Upper lobe of left lung (tissue), 4 donors: ENCODE measurements around the gene CARD10.

Experiments
- EP300 ChIP-seq, 4 donors: sonication (generic); formaldehyde crosslinking; IDR thresholded peaks; one replicate each; pipeline ENCODE4 v1.5.1; 2017; ENCODE audit warnings: antibody characterized with exemption in 4 of 4, control low read depth in 2 of 4
- POLR2AphosphoS5 ChIP-seq, 2 donors: sonication (generic); formaldehyde crosslinking; IDR thresholded peaks; one replicate each; pipeline ENCODE4 v1.5.1; 2017; ENCODE audit warnings: antibody characterized with exemption in 2 of 2
- TF ChIP-seq, protein P1 (sequence below), 6 experiments: fragments of 450-650 bp in 4 of 6; fragments of 200-600 bp in 2 of 6; sonication (generic) in 2 of 6; IDR thresholded peaks; one replicate each; pipeline ENCODE4 v1.5.1; 2016 to 2019; ENCODE audit warnings: antibody characterized with exemption in 6 of 6

DNA sequence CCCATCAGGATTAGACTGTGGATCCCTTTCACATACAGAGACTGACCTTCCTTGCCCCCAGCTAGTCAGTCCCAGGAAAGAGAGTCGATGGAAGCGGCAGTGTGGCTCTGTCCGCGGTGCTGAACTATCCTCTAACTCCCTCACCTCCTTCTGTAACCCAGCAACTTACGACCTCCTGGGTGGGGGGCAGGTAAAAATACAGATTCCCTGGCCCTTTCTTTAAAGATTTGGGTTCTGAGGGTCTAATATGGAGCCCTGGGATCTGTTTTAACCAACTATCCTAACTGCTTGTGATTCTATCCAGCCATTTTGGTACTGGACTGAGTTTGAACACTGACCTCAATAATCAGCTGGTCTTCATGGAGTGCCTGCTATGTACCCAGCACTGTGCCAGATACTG, 56.2 kb downstream of the CARD10 start:
- TF ChIP-seq, protein P1, sequence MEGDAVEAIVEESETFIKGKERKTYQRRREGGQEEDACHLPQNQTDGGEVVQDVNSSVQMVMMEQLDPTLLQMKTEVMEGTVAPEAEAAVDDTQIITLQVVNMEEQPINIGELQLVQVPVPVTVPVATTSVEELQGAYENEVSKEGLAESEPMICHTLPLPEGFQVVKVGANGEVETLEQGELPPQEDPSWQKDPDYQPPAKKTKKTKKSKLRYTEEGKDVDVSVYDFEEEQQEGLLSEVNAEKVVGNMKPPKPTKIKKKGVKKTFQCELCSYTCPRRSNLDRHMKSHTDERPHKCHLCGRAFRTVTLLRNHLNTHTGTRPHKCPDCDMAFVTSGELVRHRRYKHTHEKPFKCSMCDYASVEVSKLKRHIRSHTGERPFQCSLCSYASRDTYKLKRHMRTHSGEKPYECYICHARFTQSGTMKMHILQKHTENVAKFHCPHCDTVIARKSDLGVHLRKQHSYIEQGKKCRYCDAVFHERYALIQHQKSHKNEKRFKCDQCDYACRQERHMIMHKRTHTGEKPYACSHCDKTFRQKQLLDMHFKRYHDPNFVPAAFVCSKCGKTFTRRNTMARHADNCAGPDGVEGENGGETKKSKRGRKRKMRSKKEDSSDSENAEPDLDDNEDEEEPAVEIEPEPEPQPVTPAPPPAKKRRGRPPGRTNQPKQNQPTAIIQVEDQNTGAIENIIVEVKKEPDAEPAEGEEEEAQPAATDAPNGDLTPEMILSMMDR (IDR thresholded peaks at IDR 0.05): no peak
- TF ChIP-seq POLR2AphosphoS5 (IDR thresholded peaks at IDR 0.05) (no peak), EP300 (IDR thresholded peaks at IDR 0.05) (no peak)
